Psoas muscle (tissue), 8 donors: ENCODE measurements around the gene SIX2. TPM values are rescaled to one million over a fixed set of nuclear protein-coding genes. Genes with fewer than 3 reads are reported as not detected.

Experiments
- ATAC-seq, 4 donors: fragments of 200-7000 bp; cut with Tn5 transposase; one replicate each; pipeline ENCODE4 v1.9.1; 2020; ENCODE audit warnings: moderate library complexity in 3 of 4, mild to moderate bottlenecking in 2 of 4
- DNase-seq, 2 donors: peaks; one replicate each; pipeline ENCODE4 v3.0.0-alpha.2; 2020
- H3K27ac ChIP-seq: fragments of 200-600 bp; one replicate; pipeline ENCODE4 v1.8.0; 2022
- H3K27me3 ChIP-seq, 3 donors: fragments of 200-600 bp in 1 of 3; one replicate each; pipeline versions ENCODE4 v1.6.1 to v1.8.0; 2013 to 2022; ENCODE audit warnings: low read length in 2 of 3, mild to moderate bottlenecking in 2 of 3, moderate library complexity in 1 of 3; ENCODE audit not compliant: insufficient read depth in 3 of 3
- H3K36me3 ChIP-seq, 2 donors: fragments of 200-600 bp in 1 of 2; one replicate each; pipeline versions ENCODE4 v1.6.1 to v1.8.0; 2013 to 2022; ENCODE audit warnings: low read depth in 1 of 2, mild to moderate bottlenecking in 1 of 2, moderate library complexity in 1 of 2; ENCODE audit not compliant: insufficient read depth in 1 of 2
- H3K4me1 ChIP-seq: fragments of 200-600 bp; one replicate; pipeline ENCODE4 v1.8.0; 2022
- H3K4me3 ChIP-seq: fragments of 200-600 bp; one replicate; pipeline ENCODE4 v1.8.0; 2022; ENCODE audit warnings: mild to moderate bottlenecking
- H3K9me3 ChIP-seq: fragments of 200-600 bp; one replicate; pipeline ENCODE4 v1.8.0; 2022
- WGBS, 3 donors: extraction: QIAGEN DNeasy Blood & Tissue Kit; methylation state at CpG; one replicate each; pipeline versions ENCODE4 v1.1.6 to v1.1.7; 2013; 5-methylcytosine and 5-hydroxymethylcytosine counted together
- intact Hi-C, 2 donors: fragments of 100-400 bp; cut with DNase I; formaldehyde crosslinking; loops; one replicate each; pipeline versions ENCODE4 v1.11.0 to v1.14.2; 2022
- polyA plus RNA-seq, 3 donors: library from polyadenylated mRNA; stranded (reverse); fragments of 200-250 nt; gene quantifications; one replicate each; pipeline ENCODE4 v1.2.3, GENCODE V29; 2013
- total RNA-seq, 4 donors: library from RNA; stranded (reverse); fragmentation: NEBNext Ultra II Directional in 2 of 4; extraction: Animal tissue kit (Norgen Biotek cat#: 25700) in 2 of 4; gene quantifications; one replicate each; pipeline versions ENCODE4 v1.2.1 to v1.2.4, GENCODE V29; 2021 to 2023
- TF ChIP-seq, protein P1 (sequence below): fragments of 200-600 bp; IDR thresholded peaks from one replicate; pipeline ENCODE4 v1.8.0; 2022; ENCODE audit warnings: antibody characterized with exemption
- donor health status: healthy with polysubstance abuse.
- donor health status: DM: no; HTN: no; CAD: no; lungs with moderate emphysema.
- donor health status: Bipolar disorder and iron deficiency.
- donor health status: healthy.
- donor health status: DM: yes; HTN: yes; CAD: no.
- donor health status: DM: no; HTN: no; CAD: no.
- donor health status: DM: no; HTN: no; CAD: no.
- donor health status: DM: yes; HTN: yes; CAD: no.

Gene SIX2
- total and polyA plus RNA-seq, 7 donors, result 16.6 to 50.8 (median 30.4) TPM

- Histone ChIP-seq H3K27ac (no peak overlapping the region), H3K4me3 (no peak overlapping the region), H3K36me3 (no peaks in the 10 kb centered on the region), H3K9me3 (no peaks in the 10 kb centered on the region), H3K27me3 (no peaks in the 10 kb centered on the region), H3K4me1 (no peaks in the 10 kb centered on the region)
- WGBS, 3 donors, result 78 to 83% (median 81%) methylated on average over 4 of the region's 4 CpGs
- no peak for ATAC-seq
- TF ChIP-seq, protein P1, sequence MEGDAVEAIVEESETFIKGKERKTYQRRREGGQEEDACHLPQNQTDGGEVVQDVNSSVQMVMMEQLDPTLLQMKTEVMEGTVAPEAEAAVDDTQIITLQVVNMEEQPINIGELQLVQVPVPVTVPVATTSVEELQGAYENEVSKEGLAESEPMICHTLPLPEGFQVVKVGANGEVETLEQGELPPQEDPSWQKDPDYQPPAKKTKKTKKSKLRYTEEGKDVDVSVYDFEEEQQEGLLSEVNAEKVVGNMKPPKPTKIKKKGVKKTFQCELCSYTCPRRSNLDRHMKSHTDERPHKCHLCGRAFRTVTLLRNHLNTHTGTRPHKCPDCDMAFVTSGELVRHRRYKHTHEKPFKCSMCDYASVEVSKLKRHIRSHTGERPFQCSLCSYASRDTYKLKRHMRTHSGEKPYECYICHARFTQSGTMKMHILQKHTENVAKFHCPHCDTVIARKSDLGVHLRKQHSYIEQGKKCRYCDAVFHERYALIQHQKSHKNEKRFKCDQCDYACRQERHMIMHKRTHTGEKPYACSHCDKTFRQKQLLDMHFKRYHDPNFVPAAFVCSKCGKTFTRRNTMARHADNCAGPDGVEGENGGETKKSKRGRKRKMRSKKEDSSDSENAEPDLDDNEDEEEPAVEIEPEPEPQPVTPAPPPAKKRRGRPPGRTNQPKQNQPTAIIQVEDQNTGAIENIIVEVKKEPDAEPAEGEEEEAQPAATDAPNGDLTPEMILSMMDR, result no peak
- intact Hi-C loops, result no loop called here
- no peak for DNase-seq
Measured at GRCh38 chr2:45033302-45033701, 24.1 kb upstream of the SIX2 start.

DNA sequence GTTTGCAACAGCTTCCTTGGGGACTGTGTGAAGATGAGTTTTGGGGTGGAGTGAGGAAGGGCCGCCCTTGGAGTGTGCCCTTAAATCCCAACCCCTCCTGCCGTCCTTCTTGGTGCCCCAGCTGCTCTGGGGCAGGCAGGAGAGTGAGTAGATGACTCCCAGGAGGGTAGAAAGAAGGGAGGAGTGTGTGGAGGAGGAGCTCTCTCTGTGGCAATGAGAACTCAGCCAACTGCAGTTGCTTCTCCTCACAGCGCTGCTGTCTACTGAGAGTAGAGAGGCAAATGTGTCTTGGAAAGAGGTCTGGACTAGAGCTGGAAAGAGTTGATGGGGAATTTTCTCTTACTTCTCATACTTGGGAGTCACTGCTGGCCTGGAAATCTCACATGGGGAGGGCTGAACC lies 21.8 kb upstream of the SIX2 start:
- TF ChIP-seq, protein P1, result no peak
- WGBS, 3 donors, result 56 to 77% (median 66%) methylated on average over 3 of the region's 3 CpGs
- Histone ChIP-seq H3K27ac (no peak overlapping the region), H3K36me3 (no peaks in the 10 kb centered on the region), H3K27me3 (no peaks in the 10 kb centered on the region), H3K4me1 (no peaks in the 10 kb centered on the region), H3K9me3 (no peaks in the 10 kb centered on the region), H3K4me3 (no peak overlapping the region)
- ATAC-seq, result no peak
- intact Hi-C loops, result no loop called here
- DNase-seq, result no peak

DNA sequence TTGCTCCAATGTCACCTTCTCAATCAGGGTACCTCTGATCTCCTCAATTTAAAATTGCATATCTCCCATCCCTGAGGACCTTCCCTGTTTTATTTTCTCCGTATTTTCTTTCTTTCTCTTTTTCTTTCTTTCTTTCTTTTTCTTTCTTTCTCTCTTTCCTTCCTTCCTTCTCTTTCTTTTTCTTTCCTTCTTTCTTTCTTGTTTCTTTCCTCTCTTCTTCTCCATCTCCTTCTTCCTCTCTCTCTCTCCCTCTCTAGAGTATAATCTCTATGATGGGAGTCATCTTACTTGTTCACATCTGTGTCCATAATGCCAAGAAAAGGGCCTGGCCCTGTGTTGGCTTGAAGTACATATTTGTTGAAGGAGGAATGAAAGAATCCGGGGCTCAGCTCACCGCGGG lies 21.3 kb upstream of the SIX2 start:
- TF ChIP-seq, protein P1, result no peak
- intact Hi-C loops, result no loop called here
- no peak overlapping the region for H3K27ac ChIP-seq
- no peak for ATAC-seq
- no peaks in the 10 kb centered on the region for H3K27me3 ChIP-seq
- H3K36me3 ChIP-seq, result no peaks in the 10 kb centered on the region
- H3K4me1 ChIP-seq, result no peaks in the 10 kb centered on the region
- no peaks in the 10 kb centered on the region for H3K9me3 ChIP-seq
- no peak for DNase-seq
- no peak overlapping the region for H3K4me3 ChIP-seq
- WGBS, 3 donors, result 73 to 84% (median 79%) methylated on average over 4 of the region's 4 CpGs

GRCh38 chr2:45029215-45029614 lies 20.0 kb upstream of the SIX2 start:
- no peaks in the 10 kb centered on the region for H3K9me3 ChIP-seq
- ATAC-seq, result no peak
- peaks cover 5% of the 10 kb centered on the region for H3K4me1 ChIP-seq
- WGBS, 3 donors, result 39 to 51% (median 48%) methylated on average over 6 of the region's 6 CpGs
- H3K27ac ChIP-seq, result no peak overlapping the region
- no peaks in the 10 kb centered on the region for H3K36me3 ChIP-seq
- TF ChIP-seq, protein P1, result no peak
- no peak overlapping the region for H3K4me3 ChIP-seq
- no peak for DNase-seq
- intact Hi-C loops, result no loop called here
- H3K27me3 ChIP-seq, result no peaks in the 10 kb centered on the region

DNA sequence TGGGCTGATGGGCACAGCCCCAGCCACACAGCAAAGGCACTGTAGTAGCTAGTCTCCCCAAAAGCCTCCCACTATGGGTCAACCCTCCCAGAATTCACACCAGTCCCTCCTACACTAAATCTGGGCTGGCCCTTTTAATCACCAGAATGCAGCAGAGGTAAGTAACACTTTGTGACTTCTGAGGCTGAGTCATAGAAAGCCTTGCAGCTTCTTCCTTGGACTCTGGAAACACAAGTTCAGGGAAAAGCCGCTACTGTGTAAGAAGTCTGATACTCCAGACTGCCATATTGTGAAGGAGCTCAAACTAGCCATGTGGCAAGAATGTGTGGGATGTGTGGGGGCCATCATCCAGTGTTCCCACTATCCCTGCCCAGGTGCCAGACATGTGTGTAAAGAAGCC lies 19.0 kb upstream of the SIX2 start:
- Histone ChIP-seq H3K27ac (no peak overlapping the region), H3K36me3 (no peaks in the 10 kb centered on the region), H3K4me3 (no peak overlapping the region), H3K4me1 (peaks cover 5% of the 10 kb centered on the region), H3K27me3 (no peaks in the 10 kb centered on the region), H3K9me3 (no peaks in the 10 kb centered on the region)
- no peak for ATAC-seq
- intact Hi-C loops, result no loop called here
- no peak for DNase-seq
- TF ChIP-seq, protein P1, result no peak
- WGBS, 3 donors, result 91 to 98% (median 94%) methylated on average over 1 of the region's 1 CpG
